ENCODE measurements around the gene WDR88. TPM values are rescaled to one million over a fixed set of nuclear protein-coding genes. Genes with fewer than 3 reads are reported as not detected.

The WDR88 gene
- total and polyA plus RNA-seq, 2 experiments from 2014 or later = not detected

DNA sequence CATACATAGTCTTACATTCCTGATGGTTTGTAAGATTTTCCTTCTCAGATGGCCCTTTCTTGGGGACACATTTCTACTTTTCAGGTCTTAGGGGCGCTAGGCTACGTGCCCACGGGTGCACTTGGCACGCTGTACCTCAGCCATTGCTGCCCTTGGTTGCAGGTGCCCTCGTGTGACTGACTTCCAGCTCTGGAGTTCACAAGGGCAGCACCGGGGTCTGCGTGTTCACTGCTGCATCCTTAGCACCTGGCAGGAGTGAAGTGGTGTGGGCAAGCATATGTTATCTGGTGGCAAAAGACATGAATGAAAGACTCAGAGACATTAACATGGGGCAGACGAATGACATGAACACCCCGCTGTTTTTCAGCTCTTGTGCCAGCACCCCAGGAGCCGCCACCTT lies 13.3 kb upstream of the WDR88 start (continued):
- no peak for TF ChIP-seq ZNF462 (CRISPR knock-in tag; IDR thresholded peaks at IDR 0.05)
- TF ChIP-seq EZH2 (IDR thresholded peaks at IDR 0.05; ENCODE audit: low read depth, unreplicated experiment) = no peak
- no peak for TF ChIP-seq ZNF331 (CRISPR knock-in tag; IDR thresholded peaks at IDR 0.05; ENCODE audit: low read depth)
- TF ChIP-seq STAT1 (IDR thresholded peaks at IDR 0.05; ENCODE audit: unreplicated experiment) = no peak
- no peak for TF ChIP-seq EZH2phosphoT487 (IDR thresholded peaks at IDR 0.05; ENCODE audit: unreplicated experiment)
- TF ChIP-seq ZNF114 (CRISPR knock-in tag; IDR thresholded peaks at IDR 0.05) = no peak
- TF ChIP-seq, protein P1, sequence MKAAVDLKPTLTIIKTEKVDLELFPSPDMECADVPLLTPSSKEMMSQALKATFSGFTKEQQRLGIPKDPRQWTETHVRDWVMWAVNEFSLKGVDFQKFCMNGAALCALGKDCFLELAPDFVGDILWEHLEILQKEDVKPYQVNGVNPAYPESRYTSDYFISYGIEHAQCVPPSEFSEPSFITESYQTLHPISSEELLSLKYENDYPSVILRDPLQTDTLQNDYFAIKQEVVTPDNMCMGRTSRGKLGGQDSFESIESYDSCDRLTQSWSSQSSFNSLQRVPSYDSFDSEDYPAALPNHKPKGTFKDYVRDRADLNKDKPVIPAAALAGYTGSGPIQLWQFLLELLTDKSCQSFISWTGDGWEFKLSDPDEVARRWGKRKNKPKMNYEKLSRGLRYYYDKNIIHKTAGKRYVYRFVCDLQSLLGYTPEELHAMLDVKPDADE (IDR thresholded peaks at IDR 0.05) = no peak

DNA sequence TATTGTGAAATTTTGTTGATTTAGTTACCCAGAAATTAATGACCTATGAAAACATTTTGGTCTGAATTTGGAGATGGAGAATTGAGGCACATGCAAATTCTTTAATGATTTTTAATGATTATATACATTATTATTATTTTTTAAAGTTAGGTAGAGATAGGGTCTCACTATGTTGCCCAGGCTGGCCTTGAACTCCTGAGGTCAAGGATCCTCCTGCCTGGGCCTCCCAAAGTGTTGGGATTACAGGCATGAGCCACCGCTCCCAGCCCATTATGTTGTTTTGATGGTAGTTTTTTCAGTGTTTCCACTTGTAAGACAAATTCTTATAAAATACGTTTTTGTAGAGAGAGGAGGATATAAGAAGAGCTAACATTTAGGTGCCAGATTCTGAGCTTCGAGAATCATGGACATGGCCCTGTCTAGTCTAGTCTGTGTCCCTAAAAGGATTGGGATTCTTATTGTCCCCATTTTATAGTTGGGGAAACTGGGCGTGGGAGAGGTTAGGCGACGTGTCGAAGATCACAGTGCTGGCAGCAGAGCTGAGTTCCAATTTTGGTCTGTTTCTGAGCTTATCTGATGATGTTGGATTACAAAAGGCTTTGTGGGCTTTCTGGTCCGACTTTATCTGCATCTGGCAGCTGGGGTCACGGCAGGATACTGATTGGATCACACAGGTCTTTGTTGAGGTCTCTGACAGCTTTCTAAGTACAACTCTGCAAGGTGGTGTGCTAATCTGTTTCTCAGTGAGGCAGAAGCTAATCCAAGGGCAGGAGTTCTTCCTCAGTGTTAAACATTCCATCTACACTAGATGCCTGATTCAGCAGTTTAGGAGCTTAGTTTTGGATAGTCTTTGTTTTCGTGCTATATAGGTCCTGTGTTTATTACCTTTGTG lies 7.5 kb upstream of the WDR88 start:
- H3K9me3 Mint-ChIP-seq = no peaks in the 10 kb centered on the region
- DNase-seq (ENCODE audit: low spot score) = no peak
- no peak overlapping the region for H3K4me3 ChIP-seq
- H3K4me1 ChIP-seq (ENCODE audit: insufficient read depth) = no peaks in the 10 kb centered on the region
- no peaks in the 10 kb centered on the region for H3K4me1 Mint-ChIP-seq
- no peak overlapping the region for H3K27ac Mint-ChIP-seq
- no peaks in the 10 kb centered on the region for H3K9me2 ChIP-seq (ENCODE audit: insufficient read depth)
- H3K36me3 ChIP-seq (ENCODE audit: insufficient read depth) = peaks cover 3% of the 10 kb centered on the region; the same call in 1 of the 2 replicates
- no peaks in the 10 kb centered on the region for H4K20me1 ChIP-seq (replicated peaks; ENCODE audit: insufficient read depth)
- peaks cover 34% of the 10 kb centered on the region for H3K36me3 Mint-ChIP-seq (ENCODE audit: low read depth)
- H3F3A ChIP-seq (replicated peaks; ENCODE audit: low read depth) = no peaks in the 10 kb centered on the region; the same call in 1 of the 2 replicates
- H3K27ac ChIP-seq (ENCODE audit: low read depth) = no peak overlapping the region
- H3K4me2 ChIP-seq = no peak overlapping the region
- no peaks in the 10 kb centered on the region for H3K27me3 ChIP-seq (ENCODE audit: insufficient read depth)
- H2AFZ ChIP-seq = no peak overlapping the region
- no peak overlapping the region for H3K4me3 Mint-ChIP-seq
- no peaks in the 10 kb centered on the region for H3K79me2 ChIP-seq (replicated peaks; ENCODE audit: insufficient read depth)
- ATAC-seq = no peak
- peaks cover 4% of the 10 kb centered on the region for H3K27me3 Mint-ChIP-seq (ENCODE audit: insufficient read depth, low read depth, poor library complexity)
- TF ChIP-seq EZH2 (IDR thresholded peaks at IDR 0.05; ENCODE audit: low read depth, unreplicated experiment) (no peak), POLR2AphosphoS5 (IDR thresholded peaks at IDR 0.05; ENCODE audit: low read depth) (no peak), CTCF (conservative IDR thresholded peaks at IDR 0.05; ENCODE audit: low read depth in 2 of 2) (no peak), REST (IDR thresholded peaks at IDR 0.05; ENCODE audit: unreplicated experiment) (no peak)
